Endothelial cell of umbilical vein (primary cell): Measurements from ENCODE around the gene ABCC1. TPM values are rescaled to one million over a fixed set of nuclear protein-coding genes. Genes with fewer than 3 reads are reported as not detected.

Experiments
- BruUV-seq: library from RNA; stranded (reverse); fragments of 400-500 nt; replicated peaks from 2 replicates; lab custom pipeline; 2021; lab: Mats Ljungman, UMichigan
- CTCF ChIA-PET: fragments of 300-600, 350-600 bp; sonication (Branson Sonifier 250); formaldehyde crosslinking; loops from one replicate; lab custom pipeline; 2021; ENCODE audit warnings: antibody characterized with exemption, inconsistent platforms; lab: Charles Lee
- POLR2A ChIA-PET: fragments of 300-600, 350-600 bp; sonication (Branson Sonifier 250); formaldehyde crosslinking; loops from one replicate; lab custom pipeline; 2021; ENCODE audit warnings: antibody characterized with exemption, inconsistent platforms; lab: Charles Lee
- DNase-seq: peaks from one replicate; pipeline ENCODE4 v3.0.0-alpha.2; 2011; ENCODE audit warnings: low read depth, low spot score
- FAIRE-seq: peaks from 2 replicates; lab custom pipeline; 2011; peaks lifted over from hg19 to GRCh38; lab: Jason Lieb, UNC
- H2AFZ ChIP-seq: 2 replicates; pipeline ENCODE4 v1.6.0; 2012; ENCODE audit warnings: low read depth, low read length, control low read depth, inconsistent platforms
- H3K27ac ChIP-seq: 2 replicates; pipeline ENCODE4 v1.5.1; 2011; ENCODE audit warnings: low read depth, mild to moderate bottlenecking, control low read depth, low read length, moderate library complexity; ENCODE audit not compliant: insufficient read depth
- H3K27me3 ChIP-seq, 2 experiments: 2 replicates each; pipeline versions ENCODE4 v1.6.0 to v1.6.1; 2011; ENCODE audit warnings: low read length in 2 of 2, mixed read lengths in 1 of 2; ENCODE audit not compliant: control insufficient read depth in 2 of 2, insufficient read depth in 2 of 2
- H3K36me3 ChIP-seq, 2 experiments: 2 replicates in 1 of 2; 3 replicates in 1 of 2; pipeline ENCODE4 v1.5.1; 2011; ENCODE audit warnings: low read length in 2 of 2, mild to moderate bottlenecking in 1 of 2, moderate library complexity in 1 of 2; ENCODE audit not compliant: control insufficient read depth in 2 of 2, insufficient read depth in 2 of 2; ENCODE audit errors: extremely low read depth in 1 of 2
- H3K4me1 ChIP-seq: 3 replicates; pipeline ENCODE4 v1.5.1; 2011; ENCODE audit warnings: mild to moderate bottlenecking, low read length; ENCODE audit not compliant: control insufficient read depth, insufficient read depth; ENCODE audit errors: extremely low read depth
- H3K4me2 ChIP-seq: 2 replicates; pipeline ENCODE4 v1.6.1; 2011; ENCODE audit warnings: low read length, control low read depth, mixed read lengths; ENCODE audit not compliant: insufficient read depth
- H3K4me3 ChIP-seq, 3 experiments: fragments of 200-600 bp in 1 of 3; sonication (generic), shearing (Covaris generic) in 1 of 3; replicated peaks in 1 of 3; 2 replicates each; pipeline ENCODE4 v1.5.1; 2011 to 2016; ENCODE audit warnings: control low read depth in 3 of 3, low read length in 3 of 3, mild to moderate bottlenecking in 2 of 3, inconsistent platforms in 1 of 3, low read depth in 1 of 3, moderate library complexity in 1 of 3; ENCODE audit not compliant: insufficient read depth in 1 of 3
- H3K79me2 ChIP-seq: 2 replicates; pipeline ENCODE4 v1.6.0; 2012; ENCODE audit warnings: low read length, inconsistent platforms; ENCODE audit not compliant: control insufficient read depth, insufficient read depth
- H3K9ac ChIP-seq: replicated peaks from 2 replicates; pipeline ENCODE3; 2011; ENCODE audit warnings: low read length, control low read depth; ENCODE audit not compliant: insufficient read depth; ENCODE audit errors: extremely low read depth
- H3K9me1 ChIP-seq: replicated peaks from 3 replicates; pipeline ENCODE4 v1.6.0; 2011; ENCODE audit warnings: mild to moderate bottlenecking, low read length; ENCODE audit not compliant: control insufficient read depth, insufficient read depth; ENCODE audit errors: extremely low read depth
- H3K9me3 ChIP-seq: replicated peaks from 2 replicates; pipeline ENCODE4 v1.5.1; 2012; ENCODE audit warnings: low read length, inconsistent platforms; ENCODE audit not compliant: control insufficient read depth, insufficient read depth
- H4K20me1 ChIP-seq: replicated peaks from 2 replicates; pipeline ENCODE3; 2011; ENCODE audit warnings: mild to moderate bottlenecking, low read length; ENCODE audit not compliant: control insufficient read depth, insufficient read depth; ENCODE audit errors: extremely low read depth
- EZH2 ChIP-seq: IDR thresholded peaks from 2 replicates; pipeline ENCODE4 v1.6.1; 2012; ENCODE audit warnings: borderline replicate concordance, low read depth, mild to moderate bottlenecking, moderate library complexity, low read length, inconsistent platforms; ENCODE audit not compliant: severe bottlenecking
- FOS ChIP-seq: IDR thresholded peaks from 2 replicates; pipeline ENCODE4 v1.6.1; 2011; ENCODE audit warnings: mild to moderate bottlenecking, low read length, moderate library complexity, borderline replicate concordance; ENCODE audit not compliant: insufficient read depth
- GATA2 ChIP-seq: IDR thresholded peaks from 2 replicates; pipeline ENCODE4 v1.7.0; 2011; ENCODE audit warnings: low read depth, mild to moderate bottlenecking, moderate library complexity, mixed read lengths, low read length; ENCODE audit not compliant: insufficient read length, insufficient read depth
- JUN ChIP-seq: IDR thresholded peaks from 2 replicates; pipeline ENCODE4 v1.6.1; 2011; ENCODE audit warnings: borderline replicate concordance, low read depth; ENCODE audit not compliant: insufficient read length, insufficient read depth
- MYC ChIP-seq: IDR thresholded peaks from one replicate; pipeline ENCODE4 v1.6.1; 2011; ENCODE audit warnings: mild to moderate bottlenecking, low read depth, low read length
- POLR2A ChIP-seq: IDR thresholded peaks from 2 replicates; pipeline ENCODE4 v1.6.1; 2012; ENCODE audit warnings: low read depth, mild to moderate bottlenecking, control low read depth, low read length
- POLR2AphosphoS5 ChIP-seq: IDR thresholded peaks from 2 replicates; pipeline ENCODE4 v1.6.1; 2012; ENCODE audit warnings: low read depth, mild to moderate bottlenecking, control low read depth, low read length, moderate library complexity; ENCODE audit not compliant: insufficient read depth
- dilution Hi-C: fragments of 300-500 bp; cut with MboI; formaldehyde crosslinking; loops from one replicate; pipeline ENCODE4 v1.15.0; 2019; ENCODE audit warnings: low sequenced_read_pairs; ENCODE audit not compliant: extremely low pct_ligation_motif_present
- intact Hi-C: fragments of 100-400 bp; cut with micrococcal nuclease; formaldehyde crosslinking; loops from one replicate; pipeline ENCODE4 v1.10.0; 2022
- polyA plus RNA-seq, 4 experiments: library from polyadenylated mRNA; depleted of rRNA in 3 of 4; stranded (reverse) in 3 of 4; unstranded in 1 of 4; fragments of >200 nt; gene quantifications; 2 replicates each; pipeline versions ENCODE4 v1.2.1 to v1.2.3, GENCODE V29; 2011 to 2012; ENCODE audit warnings: missing spikeins in 1 of 4
- total RNA-seq: library from RNA; stranded (reverse); gene quantifications from 2 replicates; pipeline ENCODE4 v1.2.3, GENCODE V29; 2021
- TF ChIP-seq, protein P1 (sequence below): IDR thresholded peaks from 2 replicates; pipeline ENCODE4 v1.6.1; 2011; ENCODE audit not compliant: insufficient read depth, insufficient read length
- TF ChIP-seq, protein P2 (sequence below), 2 donors: IDR thresholded peaks; 1 replicate in 1 of 2; 2 replicates in 1 of 2; pipeline ENCODE4 v1.5.1; 2011; ENCODE audit warnings: low read length in 2 of 2, mild to moderate bottlenecking in 2 of 2, moderate library complexity in 2 of 2, control low read depth in 1 of 2, inconsistent platforms in 1 of 2, low read depth in 1 of 2; ENCODE audit not compliant: insufficient read depth in 1 of 2; ENCODE audit errors: extremely low read depth in 1 of 2

The ABCC1 gene
- total and polyA plus RNA-seq, 2 donors (not counting 3 experiments of a cell fraction or from before 2014, with no cell fraction given) = 46.1 to 89.2 TPM

- POLR2A ChIA-PET = no interaction called here
- Histone ChIP-seq H3K4me2 (no peak overlapping the region), H3K36me3 (no peaks in the 10 kb centered on the region), H3K9me1 (no peaks in the 10 kb centered on the region), H3K4me3 (no peak overlapping the region), H2AFZ (no peak overlapping the region), H3K9me3 (no peaks in the 10 kb centered on the region), H3K79me2 (no peaks in the 10 kb centered on the region), H4K20me1 (no peaks in the 10 kb centered on the region), H3K27ac (no peak overlapping the region), H3K27me3 (peaks cover 0 to 1% of the 10 kb centered on the region in 2 experiments), H3K9ac (no peak overlapping the region), H3K4me1 (no peaks in the 10 kb centered on the region)
- no peak for FAIRE-seq
- intact Hi-C loops (no loop called here), dilution Hi-C loops (no loop called here)
- TF ChIP-seq, protein P1, sequence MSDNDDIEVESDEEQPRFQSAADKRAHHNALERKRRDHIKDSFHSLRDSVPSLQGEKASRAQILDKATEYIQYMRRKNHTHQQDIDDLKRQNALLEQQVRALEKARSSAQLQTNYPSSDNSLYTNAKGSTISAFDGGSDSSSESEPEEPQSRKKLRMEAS = no peak
- TF ChIP-seq, protein P2, sequence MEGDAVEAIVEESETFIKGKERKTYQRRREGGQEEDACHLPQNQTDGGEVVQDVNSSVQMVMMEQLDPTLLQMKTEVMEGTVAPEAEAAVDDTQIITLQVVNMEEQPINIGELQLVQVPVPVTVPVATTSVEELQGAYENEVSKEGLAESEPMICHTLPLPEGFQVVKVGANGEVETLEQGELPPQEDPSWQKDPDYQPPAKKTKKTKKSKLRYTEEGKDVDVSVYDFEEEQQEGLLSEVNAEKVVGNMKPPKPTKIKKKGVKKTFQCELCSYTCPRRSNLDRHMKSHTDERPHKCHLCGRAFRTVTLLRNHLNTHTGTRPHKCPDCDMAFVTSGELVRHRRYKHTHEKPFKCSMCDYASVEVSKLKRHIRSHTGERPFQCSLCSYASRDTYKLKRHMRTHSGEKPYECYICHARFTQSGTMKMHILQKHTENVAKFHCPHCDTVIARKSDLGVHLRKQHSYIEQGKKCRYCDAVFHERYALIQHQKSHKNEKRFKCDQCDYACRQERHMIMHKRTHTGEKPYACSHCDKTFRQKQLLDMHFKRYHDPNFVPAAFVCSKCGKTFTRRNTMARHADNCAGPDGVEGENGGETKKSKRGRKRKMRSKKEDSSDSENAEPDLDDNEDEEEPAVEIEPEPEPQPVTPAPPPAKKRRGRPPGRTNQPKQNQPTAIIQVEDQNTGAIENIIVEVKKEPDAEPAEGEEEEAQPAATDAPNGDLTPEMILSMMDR (IDR thresholded peaks at IDR 0.05; ENCODE audit: extremely low read depth in 1 of 2, insufficient read depth in 1 of 2, low read depth in 1 of 2, low read length in 2 of 2) = no peak
- TF ChIP-seq POLR2A (no peak), GATA2 (no peak)
- no TSS peak for BruUV-seq
- CTCF ChIA-PET = interaction anchor here (2.1 kb wide), 1 partner anchor 411 kb away, joined by 8 read pairs; no protein-coding TSS in a partner anchor
- DNase-seq = no peak
Measured at GRCh38 chr16:16188827-16189226, 239.4 kb downstream of the ABCC1 start.

DNA sequence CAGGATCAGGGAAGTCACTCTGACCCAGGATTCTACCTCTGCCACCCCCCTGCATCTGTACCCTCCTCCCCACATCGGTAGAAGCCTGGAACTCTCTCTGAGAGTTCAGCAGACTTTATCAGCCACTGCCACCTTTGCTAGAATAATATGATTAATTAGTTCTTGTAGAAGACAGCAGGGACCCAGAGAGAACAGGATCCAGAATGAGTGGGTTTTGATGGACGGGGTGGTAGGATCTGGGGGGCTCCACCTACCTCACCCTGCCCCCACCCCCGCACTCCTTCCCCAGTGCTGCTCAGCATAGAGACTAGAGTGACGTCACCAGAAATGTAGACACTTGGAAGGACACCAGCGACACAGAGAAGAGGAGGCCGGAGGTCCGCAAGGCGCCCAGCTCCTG is 240.4 kb downstream of the ABCC1 start:
- no peak overlapping the region for H2AFZ ChIP-seq
- H3K4me1 ChIP-seq = no peaks in the 10 kb centered on the region
- no peaks in the 10 kb centered on the region for H3K9me3 ChIP-seq
- ChIA-PET POLR2A (no interaction called here), CTCF (no interaction called here)
- no peaks in the 10 kb centered on the region for H3K79me2 ChIP-seq
- no peaks in the 10 kb centered on the region for H4K20me1 ChIP-seq
- no peak overlapping the region for H3K9ac ChIP-seq
- H3K27me3 ChIP-seq = peaks cover 0 to 1% of the 10 kb centered on the region in 2 experiments
- BruUV-seq = no TSS peak
- FAIRE-seq (no peak), DNase-seq (no peak)
- no peak overlapping the region for H3K4me2 ChIP-seq
- TF ChIP-seq FOS = no peak
- no peak for TF ChIP-seq MYC
- TF ChIP-seq, protein P1 = no peak
- no peak for TF ChIP-seq POLR2AphosphoS5
- TF ChIP-seq JUN = no peak
- TF ChIP-seq, protein P2 (IDR thresholded peaks at IDR 0.05; ENCODE audit: extremely low read depth in 1 of 2, insufficient read depth in 1 of 2, low read depth in 1 of 2, low read length in 2 of 2) = no peak
- TF ChIP-seq POLR2A = no peak
- TF ChIP-seq EZH2 = no peak
- TF ChIP-seq GATA2 = no peak
- H3K27ac ChIP-seq = no peak overlapping the region
- intact Hi-C loops = loop anchor here (10.0 kb wide), 1 partner anchor 315 kb away; no protein-coding TSS in a partner anchor
- no peaks in the 10 kb centered on the region for H3K9me1 ChIP-seq
- dilution Hi-C loops = no loop called here
- no peaks in the 10 kb centered on the region for H3K36me3 ChIP-seq
- H3K4me3 ChIP-seq = no peak overlapping the region
